PC-3 (cell line): ENCODE results near the gene LYL1. TPM values are rescaled to one million over a fixed set of nuclear protein-coding genes. Genes with fewer than 3 reads are reported as not detected.

Experiments
- ATAC-seq: fragments of 200-7000 bp; cut with Tn5 transposase; 2 replicates; pipeline ENCODE4 v1.9.1; 2020; ENCODE audit warnings: mild to moderate bottlenecking, moderate library complexity
- BruUV-seq: library from RNA; stranded (reverse); fragments of 400-500 nt; replicated peaks from 2 replicates; lab custom pipeline; 2021; lab: Mats Ljungman, UMichigan
- CTCF ChIA-PET: fragments of 300-600 bp; sonication (Branson Sonifier 250); formaldehyde crosslinking; loops from one replicate; lab custom pipeline; 2022; ENCODE audit warnings: antibody characterized with exemption; lab: Charles Lee
- POLR2A ChIA-PET: fragments of 300-600 bp; sonication (Branson Sonifier 250); formaldehyde crosslinking; loops from one replicate; lab custom pipeline; 2022; ENCODE audit warnings: antibody characterized with exemption; ENCODE audit not compliant: unreplicated experiment; lab: Charles Lee
- DNase-seq: peaks from one replicate; pipeline ENCODE4 v3.0.0-alpha.2; 2015
- H2AFZ ChIP-seq: fragments of 300-600 bp; sonication (generic); 2 replicates; pipeline ENCODE4 v1.6.0; 2016; ENCODE audit warnings: antibody characterized with exemption, low read length
- H3F3A ChIP-seq: fragments of 300-600 bp; sonication (generic); one replicate; pipeline ENCODE4 v1.6.0; 2017; ENCODE audit warnings: antibody characterized with exemption, low read length, control low read depth, mild to moderate bottlenecking; ENCODE audit not compliant: unreplicated experiment
- H3K27ac ChIP-seq: fragments of 300-600 bp; sonication (generic); 2 replicates; pipeline ENCODE4 v1.5.1; 2016; ENCODE audit warnings: mild to moderate bottlenecking, low read length
- H3K27me3 ChIP-seq: fragments of 300-600 bp; sonication (generic); 2 replicates; pipeline ENCODE4 v1.6.1; 2016; ENCODE audit warnings: low read length, mixed read lengths
- H3K36me3 ChIP-seq: fragments of 300-600 bp; sonication (generic); 2 replicates; pipeline ENCODE4 v1.6.1; 2016; ENCODE audit warnings: low read depth, mixed run types, low read length, mixed read lengths
- H3K4me1 ChIP-seq: fragments of 300-600 bp; sonication (generic); 2 replicates; pipeline ENCODE4 v1.5.1; 2016; ENCODE audit warnings: low read length; ENCODE audit not compliant: insufficient read depth
- H3K4me2 ChIP-seq: fragments of 300-600 bp; sonication (generic); 2 replicates; pipeline ENCODE4 v1.6.0; 2016; ENCODE audit warnings: low read length
- H3K4me3 ChIP-seq: fragments of 300-600 bp; sonication (generic); 2 replicates; pipeline ENCODE4 v1.5.1; 2016; ENCODE audit warnings: mild to moderate bottlenecking, low read length, mixed read lengths
- H3K79me2 ChIP-seq: fragments of 300-600 bp; sonication (generic); 2 replicates; pipeline ENCODE4 v1.6.1; 2017; ENCODE audit warnings: low read length, mixed read lengths
- H3K9ac ChIP-seq: fragments of 300-600 bp; sonication (generic); 2 replicates; pipeline ENCODE4 v1.6.0; 2016; ENCODE audit warnings: mild to moderate bottlenecking, low read length
- H3K9me2 ChIP-seq: fragments of 300-600 bp; sonication (generic); replicated peaks from 2 replicates; pipeline ENCODE4 v1.6.1; 2016; ENCODE audit warnings: mixed run types, low read length, mixed read lengths
- H3K9me3 ChIP-seq: fragments of 300-600 bp; sonication (generic); 2 replicates; pipeline ENCODE4 v1.6.1; 2016; ENCODE audit warnings: low read length, mixed read lengths
- H4K20me1 ChIP-seq: fragments of 300-600 bp; sonication (generic); 2 replicates; pipeline ENCODE4 v1.6.1; 2016; ENCODE audit warnings: low read length, mixed read lengths
- EZH2 ChIP-seq: fragments of 300-600 bp; sonication (generic); IDR thresholded peaks from one replicate; pipeline ENCODE4 v1.6.1; 2017; ENCODE audit warnings: antibody characterized with exemption, mild to moderate bottlenecking, low read length; ENCODE audit not compliant: unreplicated experiment
- EZH2phosphoT487 ChIP-seq: fragments of 300-600 bp; sonication (generic); IDR thresholded peaks from 2 replicates; pipeline ENCODE4 v1.6.1; 2018; ENCODE audit warnings: mild to moderate bottlenecking, antibody characterized with exemption, low read length, borderline replicate concordance
- intact Hi-C: fragments of 100-400 bp; cut with micrococcal nuclease; formaldehyde crosslinking; loops from 2 replicates; pipeline ENCODE4 v1.9.0; 2023
- total RNA-seq: library from RNA; depleted of rRNA; stranded (reverse); fragments of >200 nt; gene quantifications from 2 replicates; pipeline ENCODE4 v1.2.3, GENCODE V29; 2014
- TF ChIP-seq, protein P1 (sequence below): fragments of 300-600 bp; sonication (generic); conservative IDR thresholded peaks from 2 replicates; pipeline ENCODE4 v1.5.1; 2017; ENCODE audit warnings: antibody characterized with exemption, low read depth, mild to moderate bottlenecking, low read length

The LYL1 gene
- total RNA-seq, 1 experiment from 2014 or later = 3.3 TPM

DNA sequence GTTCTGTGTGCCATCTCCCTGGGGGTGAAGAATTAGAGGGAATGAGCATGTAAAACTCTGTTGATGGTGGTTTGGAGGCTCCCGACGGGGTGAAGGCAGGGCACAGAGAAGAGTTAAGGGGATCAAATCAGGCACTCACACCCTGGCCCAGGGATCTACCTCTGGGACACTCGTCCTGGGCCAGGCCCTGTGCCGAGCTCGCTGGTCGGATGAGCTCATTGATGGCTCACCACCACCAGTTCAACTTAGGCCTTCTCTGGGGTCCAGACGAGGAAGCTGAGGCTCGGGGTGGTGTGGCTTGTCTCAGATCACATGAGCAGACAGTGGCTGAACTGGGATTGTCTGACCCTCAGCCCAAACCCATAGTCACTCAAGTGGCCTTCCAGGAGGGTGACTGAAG is 17.0 kb upstream of the LYL1 start:
- Histone ChIP-seq H3F3A (peaks cover 4% of the 10 kb centered on the region), H2AFZ (no peak overlapping the region), H3K27me3 (no peaks in the 10 kb centered on the region), H3K4me2 (peak overlapping the region; percentile 85), H3K27ac (no peak overlapping the region), H4K20me1 (peaks cover 49% of the 10 kb centered on the region), H3K9me3 (no peaks in the 10 kb centered on the region), H3K9ac (no peak overlapping the region), H3K4me3 (peak overlapping the region; percentile 93), H3K4me1 (peaks cover 38% of the 10 kb centered on the region), H3K9me2 (no peaks in the 10 kb centered on the region), H3K79me2 (peaks cover 86% of the 10 kb centered on the region), H3K36me3 (peaks cover 22% of the 10 kb centered on the region; the same call in 1 of the 2 replicates)
- ChIA-PET POLR2A (interaction anchor here (0.6 to 0.7 kb wide), 2 partner anchors 57 to 185 kb away, joined by 4 to 8 read pairs; no protein-coding TSS in a partner anchor), CTCF (interaction anchor here (0.5 kb wide), 1 partner anchor 56 kb away, joined by 5 read pairs; no protein-coding TSS in a partner anchor)
- BruUV-seq = no TSS peak
- ATAC-seq (no peak), DNase-seq (no peak)
- TF ChIP-seq, protein P1, sequence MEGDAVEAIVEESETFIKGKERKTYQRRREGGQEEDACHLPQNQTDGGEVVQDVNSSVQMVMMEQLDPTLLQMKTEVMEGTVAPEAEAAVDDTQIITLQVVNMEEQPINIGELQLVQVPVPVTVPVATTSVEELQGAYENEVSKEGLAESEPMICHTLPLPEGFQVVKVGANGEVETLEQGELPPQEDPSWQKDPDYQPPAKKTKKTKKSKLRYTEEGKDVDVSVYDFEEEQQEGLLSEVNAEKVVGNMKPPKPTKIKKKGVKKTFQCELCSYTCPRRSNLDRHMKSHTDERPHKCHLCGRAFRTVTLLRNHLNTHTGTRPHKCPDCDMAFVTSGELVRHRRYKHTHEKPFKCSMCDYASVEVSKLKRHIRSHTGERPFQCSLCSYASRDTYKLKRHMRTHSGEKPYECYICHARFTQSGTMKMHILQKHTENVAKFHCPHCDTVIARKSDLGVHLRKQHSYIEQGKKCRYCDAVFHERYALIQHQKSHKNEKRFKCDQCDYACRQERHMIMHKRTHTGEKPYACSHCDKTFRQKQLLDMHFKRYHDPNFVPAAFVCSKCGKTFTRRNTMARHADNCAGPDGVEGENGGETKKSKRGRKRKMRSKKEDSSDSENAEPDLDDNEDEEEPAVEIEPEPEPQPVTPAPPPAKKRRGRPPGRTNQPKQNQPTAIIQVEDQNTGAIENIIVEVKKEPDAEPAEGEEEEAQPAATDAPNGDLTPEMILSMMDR = no peak
- TF ChIP-seq EZH2phosphoT487 (no peak), EZH2 (no peak)
- intact Hi-C loops = no loop called here

DNA sequence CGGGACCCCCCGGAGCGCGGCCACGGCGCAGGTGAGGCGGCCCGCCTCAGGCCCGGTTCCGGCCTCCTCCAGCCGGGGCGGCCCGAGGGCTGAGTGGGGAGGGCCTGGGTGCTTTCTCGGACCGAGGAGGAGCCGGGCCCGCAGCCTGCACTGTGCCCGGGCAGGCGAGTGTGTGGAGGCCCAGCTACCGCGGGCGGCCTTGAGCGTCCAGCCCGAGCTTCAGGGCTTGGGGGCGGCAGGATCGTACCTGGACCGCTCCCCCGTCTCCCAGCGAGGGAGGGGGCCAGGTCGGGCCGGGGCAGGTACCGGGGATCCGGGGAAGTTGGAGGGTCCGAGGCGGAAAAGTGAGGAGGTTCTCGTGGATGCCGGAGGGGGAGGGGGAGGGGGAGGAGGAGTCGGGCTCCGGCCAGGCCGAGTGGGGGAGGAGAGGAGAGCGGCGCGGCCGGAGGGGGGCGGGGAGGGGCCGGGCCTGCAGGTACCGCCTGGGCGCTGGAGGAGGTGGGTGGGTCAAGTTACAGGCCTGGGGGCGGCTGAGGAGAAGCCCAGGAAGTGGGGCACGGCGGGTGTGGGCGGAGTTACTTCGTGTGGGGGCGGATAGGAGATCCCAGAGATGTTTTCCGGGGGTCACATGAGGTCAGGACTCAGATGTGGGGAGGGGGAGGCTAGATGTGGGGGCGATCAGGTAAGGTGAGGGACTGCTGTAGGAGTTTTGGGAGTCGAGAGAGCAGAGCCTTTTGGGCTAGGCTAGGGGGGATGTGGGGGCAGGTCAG is 16.0 kb upstream of the LYL1 start:
- BruUV-seq = no TSS peak
- Histone ChIP-seq H3K27me3 (no peaks in the 10 kb centered on the region), H3K79me2 (peaks cover 84% of the 10 kb centered on the region), H2AFZ (peak overlapping the region; percentile 53; the same call in 1 of the 2 replicates), H3K27ac (peak overlapping the region; percentile 65), H4K20me1 (peaks cover 47% of the 10 kb centered on the region), H3K4me2 (peak overlapping the region; percentile 85), H3K36me3 (peaks cover 23% of the 10 kb centered on the region; the same call in 1 of the 2 replicates), H3F3A (peaks cover 4% of the 10 kb centered on the region), H3K4me1 (peaks cover 38% of the 10 kb centered on the region), H3K4me3 (peak overlapping the region; percentile 93), H3K9me2 (no peaks in the 10 kb centered on the region), H3K9ac (peak overlapping the region; percentile 95), H3K9me3 (no peaks in the 10 kb centered on the region)
- POLR2A ChIA-PET = interaction anchor here (0.5 to 0.6 kb wide), 2 partner anchors 31 to 210 kb away, joined by 3 to 8 read pairs; no protein-coding TSS in a partner anchor
- ATAC-seq = peak; percentile 15
- TF ChIP-seq, protein P1 = no peak
- no peak for TF ChIP-seq EZH2phosphoT487
- TF ChIP-seq EZH2 = no peak
- CTCF ChIA-PET = interaction anchor here (1.2 kb wide), 1 partner anchor 141 kb away, joined by 3 read pairs; no protein-coding TSS in a partner anchor
- intact Hi-C loops = no loop called here
- DNase-seq = peak; percentile 66
